ENCODE measurements around the gene PHYKPL. TPM values are rescaled to one million over a fixed set of nuclear protein-coding genes. Genes with fewer than 3 reads are reported as not detected.

The PHYKPL gene
- total and polyA plus RNA-seq, 2 of the 8 experiments (the other 6 are each of a cell fraction or from before 2014, with no cell fraction given) = 25.1 to 32.1 TPM

GRCh38 chr5:178216779-178217178, 15.8 kb downstream of the PHYKPL start:
- Histone ChIP-seq H2BK120ac (replicated peaks; ENCODE audit: low read depth, low read length) (no peak overlapping the region), H3K9ac (replicated peaks in 1 of 4; ENCODE audit: extremely low read depth in 1 of 4, low read depth in 3 of 4, low read length in 3 of 4) (no peak overlapping the region), H3K9me3 (ENCODE audit: insufficient read depth in 2 of 2, low read depth in 1 of 2, low read length in 1 of 2) (no peaks in the 10 kb centered on the region), H3K79me2 (ENCODE audit: control insufficient read depth in 1 of 2, insufficient read depth in 2 of 2, low read length in 2 of 2) (no peaks in the 10 kb centered on the region), H4K5ac (ENCODE audit: insufficient read length, low read depth, low read length) (no peak overlapping the region), H3K4me1 (replicated peaks in 1 of 4; ENCODE audit: control insufficient read depth in 3 of 4, insufficient read depth in 4 of 4, low read length in 3 of 4) (peaks cover 0 to 5% (median 1%) of the 10 kb centered on the region in 4 experiments; a peak in 2 of 7 replicates), H3K4me2 (ENCODE audit: insufficient read depth in 1 of 2, low read depth in 2 of 2, low read length in 2 of 2) (no peak overlapping the region), H4K91ac (replicated peaks; ENCODE audit: insufficient read length, low read length) (no peak overlapping the region), H3K27ac (ENCODE audit: low read depth, low read length) (no peak overlapping the region), H3K79me1 (ENCODE audit: low read depth, low read length) (0 out of 2 replicates have a peak, but pooled peaks cover 2% of the 10 kb centered on the region), H2BK20ac (ENCODE audit: low read length) (no peak overlapping the region), H3K27me3 (replicated peaks in 1 of 4; ENCODE audit: control insufficient read depth in 3 of 4, extremely low read depth in 1 of 4, insufficient read depth in 3 of 4, low read length in 3 of 4) (no peaks in the 10 kb centered on the region), H4K8ac (ENCODE audit: extremely low read depth, insufficient read depth, low read length) (no peak overlapping the region), H3K14ac (ENCODE audit: insufficient read length) (no peak overlapping the region), H2BK15ac (ENCODE audit: low read length) (no peak overlapping the region), H3K4ac (replicated peaks; ENCODE audit: insufficient read length, low read depth, low read length) (no peak overlapping the region), H2AK5ac (ENCODE audit: low read depth, low read length) (no peak overlapping the region), H3K4me3 (ENCODE audit: extremely low read depth in 1 of 4, insufficient read depth in 2 of 4, low read depth in 3 of 4, low read length in 4 of 4) (no peak overlapping the region), H4K20me1 (replicated peaks in 1 of 2; ENCODE audit: control insufficient read depth in 1 of 2, insufficient read depth in 2 of 2, low read length in 2 of 2) (peaks cover 12 to 23% of the 10 kb centered on the region in 2 experiments), H3K36me3 (ENCODE audit: control insufficient read depth in 2 of 4, insufficient read depth in 4 of 4, low read length in 3 of 4) (peaks cover 7 to 72% (median 25%) of the 10 kb centered on the region in 4 experiments), H3K18ac (ENCODE audit: extremely low read depth, low read length) (no peak overlapping the region), H2BK5ac (ENCODE audit: low read depth, low read length) (no peak overlapping the region), H3K23ac (ENCODE audit: insufficient read length) (no peak overlapping the region), H3K23me2 (ENCODE audit: low read depth, low read length) (no peaks in the 10 kb centered on the region), H2BK12ac (ENCODE audit: low read depth, low read length) (no peak overlapping the region), H2AFZ (ENCODE audit: low read length) (no peak overlapping the region), H3K56ac (replicated peaks; ENCODE audit: insufficient read length, low read depth, low read length) (no peak overlapping the region)
- ChIA-PET CTCF (ENCODE audit: partially characterized antibody) (interaction anchor here (0.7 to 2.2 kb wide), 2 partner anchors 39 to 96 kb away, joined by 3 to 6 read pairs; no protein-coding TSS in a partner anchor), POLR2A (ENCODE audit: partially characterized antibody) (interaction anchor here (0.6 to 31.3 kb wide), 7 partner anchors 10 to 1113 kb away, joined by 3 to 985 read pairs (median 55); partner anchors contain the start of genes GMCL2, HNRNPAB, PHYKPL and RMND5B)
- DNase-seq (ENCODE audit: low read depth in 1 of 2, low spot score in 2 of 2) (no peak), FAIRE-seq (no peak)
- TF ChIP-seq EGR1 (IDR thresholded peaks at IDR 0.05; ENCODE audit: borderline replicate concordance, low read depth, low read length) (no peak), POLR2A (IDR thresholded peaks at IDR 0.05; ENCODE audit: control extremely low read depth in 1 of 2, low read depth in 2 of 2, low read length in 2 of 2) (no peak), ZNF274 (IDR thresholded peaks at IDR 0.05; ENCODE audit: borderline replicate concordance, extremely low read depth, low read length) (no peak), MAX (IDR thresholded peaks at IDR 0.05) (no peak), TAF7 (optimal IDR thresholded peaks at IDR 0.05; ENCODE audit: borderline replicate concordance, low read depth, low read length) (no peak), SIRT6 (IDR thresholded peaks at IDR 0.05; ENCODE audit: low read length) (no peak), CHD1 (IDR thresholded peaks at IDR 0.05; ENCODE audit: low read depth, low read length) (no peak), GABPA (IDR thresholded peaks at IDR 0.05; ENCODE audit: borderline replicate concordance, insufficient read depth, low read length) (no peak), BRCA1 (IDR thresholded peaks at IDR 0.05; ENCODE audit: low read depth, low read length) (no peak)
- WGBS, 2 experiments (ENCODE audit: extremely low coverage in 1 of 2, insufficient coverage in 1 of 2, insufficient read length in 1 of 2, insufficient replicate concordance in 2 of 2, low coverage in 1 of 2, low lambda C conversion rate in 2 of 2, missing lambda C conversion rate in 1 of 2) = 97% methylated on average over 3 of the region's 3 CpGs; no CpG with 5 or more reads in 1 of the 2 experiments
